Heart left ventricle (tissue), 16 donors: ENCODE results near the gene ZMIZ1. TPM values are rescaled to one million over a fixed set of nuclear protein-coding genes. Genes with fewer than 3 reads are reported as not detected.

ENCODE experiments used
- ATAC-seq, 4 donors: fragments of 200-7000 bp; cut with Tn5 transposase; one replicate each; pipeline ENCODE4 v1.9.1; 2020 to 2022; ENCODE audit warnings: moderate library complexity in 4 of 4, mild to moderate bottlenecking in 3 of 4, moderate number of reproducible peaks in 1 of 4
- DNase-seq, 5 donors: peaks; one replicate each; pipeline ENCODE4 v3.0.0-alpha.2; 2020
- H3K27ac ChIP-seq, 12 donors: fragments of 200-600 bp; sonication (generic) in 4 of 12; one replicate each; pipeline versions ENCODE4 v1.5.0 to v1.8.0; 2016 to 2022; ENCODE audit warnings: mild to moderate bottlenecking in 2 of 12
- H3K27me3 ChIP-seq, 9 donors: fragments of 200-600 bp; sonication (generic) in 2 of 9; one replicate each; pipeline versions ENCODE4 v1.5.1 to v1.8.0; 2016 to 2022; ENCODE audit warnings: mild to moderate bottlenecking in 3 of 9
- H3K36me3 ChIP-seq, 9 donors: fragments of 200-600 bp; sonication (generic) in 2 of 9; one replicate each; pipeline versions ENCODE4 v1.5.0 to v1.8.0; 2018 to 2022; ENCODE audit warnings: mild to moderate bottlenecking in 2 of 9
- H3K4me1 ChIP-seq, 12 donors: fragments of 200-600 bp; sonication (generic) in 4 of 12; one replicate each; pipeline versions ENCODE4 v1.5.0 to v1.8.0; 2016 to 2022; ENCODE audit warnings: mild to moderate bottlenecking in 3 of 12
- H3K4me3 ChIP-seq, 12 donors: fragments of 200-600 bp; sonication (generic) in 4 of 12; one replicate each; pipeline versions ENCODE4 v1.5.0 to v1.8.0; 2017 to 2022; ENCODE audit warnings: mild to moderate bottlenecking in 9 of 12, moderate library complexity in 4 of 12
- H3K9me3 ChIP-seq, 12 donors: fragments of 200-600 bp; sonication (generic) in 4 of 12; one replicate each; pipeline versions ENCODE4 v1.5.0 to v1.8.0; 2016 to 2022; ENCODE audit warnings: mild to moderate bottlenecking in 1 of 12
- POLR2A ChIP-seq, 2 donors: fragments of 450-650 bp; IDR thresholded peaks; one replicate each; pipeline ENCODE4 v1.6.1; 2017; ENCODE audit warnings: antibody characterized with exemption in 2 of 2, mild to moderate bottlenecking in 2 of 2, moderate library complexity in 2 of 2
- WGBS, 4 donors: extraction: QIAGEN DNeasy Blood & Tissue Kit in 2 of 4; methylation state at CpG; one replicate each; pipeline versions ENCODE4 v1.1.5 to v1.1.7; 2013 to 2018; 5-methylcytosine and 5-hydroxymethylcytosine counted together
- intact Hi-C, 10 donors: fragments of 100-400 bp; cut with DNase I; formaldehyde crosslinking; loops; one replicate each; pipeline versions ENCODE4 v1.11.1 to v1.14.2; 2022
- polyA plus RNA-seq, 2 donors: library from polyadenylated mRNA; stranded (reverse); fragments of 200-250 nt; gene quantifications; one replicate each; pipeline ENCODE4 v1.2.3, GENCODE V29; 2013
- total RNA-seq, 9 donors: library from RNA; depleted of rRNA in 2 of 9; stranded (reverse); fragments of >200 nt in 2 of 9; fragmentation: NEBNext Ultra II Directional in 3 of 9; extraction: Animal tissue kit (Norgen Biotek cat#: 25700) in 3 of 9; gene quantifications; one replicate each; pipeline versions ENCODE4 v1.1.0 to v1.2.4, GENCODE V29; 2016 to 2023
- TF ChIP-seq, protein P1 (sequence below), 12 donors: fragments of 200-600 bp; sonication (generic) in 4 of 12; IDR thresholded peaks; one replicate each; pipeline versions ENCODE4 v1.5.0 to v1.8.0; 2018 to 2022; ENCODE audit warnings: antibody characterized with exemption in 12 of 12, mild to moderate bottlenecking in 5 of 12
- donor health status: ischemic (EF 13 %, LVEDD 7.1; RV severe dilation, severe dysfunction).
- donor health status: healthy with polysubstance abuse.
- donor health status: DM: no; HTN: yes; CAD: no.
- donor health status: DM: no; HTN: no; CAD: no.
- donor health status: ischemic (EF 25% LVEDD 6.9; RV normal size, moderate dysfunction).
- donor health status: ischemic (EF 25% LVEDD 5.7; RV mildly dilated, moderate dysfunction).
- donor health status: healthy.
- donor health status: DM: yes; HTN: yes; CAD: no.
- donor health status: ischemic (EF 35%, LVEDD 5.7; RV mildly dilated, moderate dysfunction).
- donor health status: nonischemic (EF 11% LVEDD 7.7; RV severe dilation, severe dysfunction).
- donor health status: DM: yes; HTN: yes; CAD: no.
- donor health status: PGD.
- donor health status: ischemic (EF 29% LVEDD 5.4; RV normal size, mild dysfunction).
- donor health status: nonischemic (EF 23%, LVEDD 6.1; RV moderate dilation, normal function).

The ZMIZ1 gene
- total and polyA plus RNA-seq, 11 donors: 19.7 to 75.4 (median 49.2) TPM

DNA sequence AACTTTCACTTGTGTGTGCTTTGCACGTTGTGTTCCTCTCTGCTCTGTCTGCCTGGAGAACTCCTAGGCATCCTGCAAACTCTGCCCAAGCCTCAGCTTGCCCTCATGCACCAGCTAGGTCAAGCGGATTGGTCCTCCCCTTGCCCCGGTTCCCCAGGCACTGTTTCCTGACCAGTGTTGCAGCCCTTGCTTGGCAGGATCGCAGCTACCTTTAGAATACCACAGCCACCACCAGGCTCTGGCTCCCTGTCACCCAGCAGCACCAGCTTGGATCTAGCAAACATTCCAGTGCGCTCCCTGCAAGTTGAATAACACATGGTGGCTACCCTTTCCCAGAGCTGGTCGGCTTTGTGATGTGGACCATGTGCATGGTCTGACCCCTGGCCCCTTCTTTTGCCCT lies 19.0 kb downstream of the ZMIZ1 start:
- TF ChIP-seq, protein P1, sequence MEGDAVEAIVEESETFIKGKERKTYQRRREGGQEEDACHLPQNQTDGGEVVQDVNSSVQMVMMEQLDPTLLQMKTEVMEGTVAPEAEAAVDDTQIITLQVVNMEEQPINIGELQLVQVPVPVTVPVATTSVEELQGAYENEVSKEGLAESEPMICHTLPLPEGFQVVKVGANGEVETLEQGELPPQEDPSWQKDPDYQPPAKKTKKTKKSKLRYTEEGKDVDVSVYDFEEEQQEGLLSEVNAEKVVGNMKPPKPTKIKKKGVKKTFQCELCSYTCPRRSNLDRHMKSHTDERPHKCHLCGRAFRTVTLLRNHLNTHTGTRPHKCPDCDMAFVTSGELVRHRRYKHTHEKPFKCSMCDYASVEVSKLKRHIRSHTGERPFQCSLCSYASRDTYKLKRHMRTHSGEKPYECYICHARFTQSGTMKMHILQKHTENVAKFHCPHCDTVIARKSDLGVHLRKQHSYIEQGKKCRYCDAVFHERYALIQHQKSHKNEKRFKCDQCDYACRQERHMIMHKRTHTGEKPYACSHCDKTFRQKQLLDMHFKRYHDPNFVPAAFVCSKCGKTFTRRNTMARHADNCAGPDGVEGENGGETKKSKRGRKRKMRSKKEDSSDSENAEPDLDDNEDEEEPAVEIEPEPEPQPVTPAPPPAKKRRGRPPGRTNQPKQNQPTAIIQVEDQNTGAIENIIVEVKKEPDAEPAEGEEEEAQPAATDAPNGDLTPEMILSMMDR (IDR thresholded peaks at IDR 0.05): no peak
- TF ChIP-seq POLR2A (IDR thresholded peaks at IDR 0.05): no peak
- no peaks in the 10 kb centered on the region for H3K27me3 ChIP-seq
- H3K36me3 ChIP-seq: no peaks in the 10 kb centered on the region
- ATAC-seq (peak in 1 of 4 donors; percentile 2), DNase-seq (peak in 1 of 5 donors; percentile 53)
- no peaks in the 10 kb centered on the region for H3K9me3 ChIP-seq
- WGBS, 4 donors: 41 to 62% (median 51%) methylated on average over 6 of the region's 6 CpGs
- intact Hi-C loops: loop anchor here in 1 of 10 donors (10.0 kb wide), 1 partner anchor 47 kb away; no protein-coding TSS in a partner anchor
- H3K4me3 ChIP-seq: no peak overlapping the region
- peaks cover 9 to 100% (median 96%) of the 10 kb centered on the region in 12 donors for H3K4me1 ChIP-seq
- peak overlapping the region in 11 of 12 donors; percentile 25 to 98 (median 60) for H3K27ac ChIP-seq

DNA sequence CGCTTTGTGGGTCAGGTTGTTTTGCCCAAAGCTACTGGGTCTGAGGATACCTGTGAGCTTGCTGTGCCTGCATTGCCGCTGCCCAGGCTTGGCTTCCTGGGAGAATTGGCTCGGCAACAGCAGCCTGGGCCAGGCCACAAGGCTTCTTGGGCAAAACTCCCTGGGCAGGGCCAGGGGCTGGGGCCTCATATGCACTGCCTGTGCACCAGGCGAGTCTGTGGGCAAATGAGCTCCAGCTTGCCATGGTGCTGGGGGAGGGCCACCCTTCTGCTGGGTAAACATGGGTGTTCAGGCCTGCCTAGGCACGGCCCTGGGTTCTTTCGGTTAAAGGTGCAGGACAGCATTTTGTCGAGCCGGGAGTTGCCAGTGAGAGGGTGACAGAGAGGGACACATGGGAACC lies 19.4 kb downstream of the ZMIZ1 start:
- H3K27ac ChIP-seq: peak overlapping the region in 11 of 12 donors; percentile 20 to 98 (median 60)
- 53 to 65% (median 59%) methylated on average over 8 of the region's 8 CpGs for whole genome bisulfite sequencing, 4 donors
- no peaks in the 10 kb centered on the region for H3K9me3 ChIP-seq
- no peak for ATAC-seq
- intact Hi-C loops: loop anchor here in 1 of 10 donors (10.0 kb wide), 1 partner anchor 47 kb away; no protein-coding TSS in a partner anchor
- TF ChIP-seq POLR2A (IDR thresholded peaks at IDR 0.05): no peak
- TF ChIP-seq, protein P1 (IDR thresholded peaks at IDR 0.05): no peak
- peak in 1 of 5 donors; percentile 52 for DNase-seq
- peaks cover 8 to 100% (median 94%) of the 10 kb centered on the region in 12 donors for H3K4me1 ChIP-seq
- no peak overlapping the region for H3K4me3 ChIP-seq
- no peaks in the 10 kb centered on the region for H3K27me3 ChIP-seq
- no peaks in the 10 kb centered on the region for H3K36me3 ChIP-seq

DNA sequence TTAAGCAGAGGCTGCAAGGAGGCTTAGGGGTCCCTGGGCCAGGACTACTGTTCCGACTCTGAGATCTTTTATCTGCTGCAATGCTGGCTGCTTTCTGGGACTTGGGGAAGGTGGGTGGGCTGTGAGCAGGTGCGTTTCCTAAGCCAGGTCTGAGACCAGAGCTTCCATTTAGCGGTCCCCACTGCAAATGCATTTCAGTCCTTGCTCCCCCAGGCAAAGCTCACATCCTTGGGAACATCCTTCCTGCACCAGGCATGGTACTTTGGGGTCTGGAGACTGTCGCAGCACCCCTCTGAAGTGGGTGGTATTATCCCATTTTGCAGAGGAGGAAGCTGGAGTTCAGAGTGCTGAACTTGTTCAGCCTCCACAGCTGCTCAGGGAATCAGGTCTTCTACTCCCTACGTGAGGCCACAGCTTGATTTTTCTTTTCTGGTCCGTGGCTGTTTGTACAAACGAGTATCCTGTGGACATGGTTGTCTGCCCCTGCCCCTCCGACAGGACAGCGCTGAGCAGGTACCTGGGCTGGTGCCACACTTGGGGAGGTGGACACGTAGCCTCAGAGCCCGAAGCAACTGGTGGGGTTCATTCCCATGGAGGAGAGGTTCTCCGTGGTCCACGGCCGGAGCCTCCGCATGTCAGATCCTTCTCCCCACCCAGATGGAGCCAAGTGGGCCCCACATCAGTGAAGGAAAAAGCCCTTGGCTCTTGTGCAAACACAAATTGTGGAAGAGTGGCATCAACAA lies 20.0 kb downstream of the ZMIZ1 start:
- Histone ChIP-seq H3K9me3 (no peaks in the 10 kb centered on the region), H3K27me3 (no peaks in the 10 kb centered on the region), H3K4me1 (peaks cover 2 to 100% (median 94%) of the 10 kb centered on the region in 12 donors), H3K36me3 (no peaks in the 10 kb centered on the region), H3K4me3 (no peak overlapping the region), H3K27ac (peak overlapping the region in 9 of 12 donors; percentile 25 to 98 (median 65))
- DNase-seq: no peak
- intact Hi-C loops: loop anchor here in 1 of 10 donors (10.0 kb wide), 1 partner anchor 46 kb away; no protein-coding TSS in a partner anchor
- ATAC-seq: no peak
- WGBS, 4 donors: 77 to 81% (median 78%) methylated on average over 10 to 15 of the region's 15 CpGs
- TF ChIP-seq POLR2A (IDR thresholded peaks at IDR 0.05): no peak
- TF ChIP-seq, protein P1 (IDR thresholded peaks at IDR 0.05): no peak

DNA sequence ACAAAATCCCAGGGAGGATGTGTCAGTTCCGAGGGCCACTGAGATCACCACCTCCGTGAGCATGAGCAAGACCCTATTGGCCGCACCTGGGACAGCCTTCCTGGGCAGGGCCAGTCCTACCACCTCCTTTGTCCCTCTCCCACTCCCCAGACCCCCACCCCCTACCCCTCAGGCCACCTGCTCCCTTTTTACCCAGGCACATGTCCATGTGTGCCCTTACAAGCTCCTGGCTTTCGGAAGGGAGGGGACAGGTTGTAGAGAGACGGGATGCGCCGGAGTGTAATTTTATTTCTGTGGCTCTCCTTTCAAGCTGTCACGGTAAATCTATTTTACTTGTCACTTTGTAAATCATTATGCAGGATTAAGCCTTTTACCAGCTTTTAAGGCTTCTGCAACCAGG lies 20.9 kb downstream of the ZMIZ1 start:
- Histone ChIP-seq H3K36me3 (no peaks in the 10 kb centered on the region), H3K27ac (peak overlapping the region in 4 of 12 donors; percentile 8 to 64 (median 26)), H3K9me3 (no peaks in the 10 kb centered on the region), H3K27me3 (no peaks in the 10 kb centered on the region), H3K4me3 (no peak overlapping the region), H3K4me1 (peaks cover 0 to 100% (median 94%) of the 10 kb centered on the region in 12 donors)
- TF ChIP-seq, protein P1 (IDR thresholded peaks at IDR 0.05): no peak
- no peak for TF ChIP-seq POLR2A (IDR thresholded peaks at IDR 0.05)
- intact Hi-C loops: loop anchor here in 1 of 10 donors (10.0 kb wide), 1 partner anchor 45 kb away; no protein-coding TSS in a partner anchor
- 83 to 92% (median 86%) methylated on average over 8 of the region's 8 CpGs for WGBS, 4 donors
- no peak for DNase-seq
- no peak for ATAC-seq
